HEK293 (cell line): ENCODE results near the gene ADCY3.

ENCODE experiments used
- CTCF ChIP-seq: fragments of 450-650 bp; formaldehyde crosslinking; IDR thresholded peaks from 2 replicates; pipeline ENCODE4 v1.5.1; 2016; ENCODE audit warnings: missing biosample characterization, missing genetic modification characterization
- SETDB1 ChIP-seq: IDR thresholded peaks from one replicate; pipeline ENCODE4 v1.6.1; 2017; ENCODE audit warnings: mild to moderate bottlenecking, low read length, moderate library complexity, mixed read lengths; ENCODE audit not compliant: insufficient read length
- ZBTB44 ChIP-seq: fragments of 450-650 bp; IDR thresholded peaks from 2 replicates; pipeline ENCODE4 v1.5.1; 2018; ENCODE audit warnings: missing biosample characterization, mild to moderate bottlenecking, missing genetic modification characterization
- ZNF2 ChIP-seq: fragments of 450-650 bp; formaldehyde crosslinking; IDR thresholded peaks from 2 replicates; pipeline ENCODE4 v1.5.1; 2016; ENCODE audit warnings: missing biosample characterization, missing genetic modification characterization

GRCh38 chr2:24961903-24962302 is 41.9 kb upstream of the ADCY3 start:
- TF ChIP-seq CTCF (tag by site-specific recombination) = no peak
- no peak for TF ChIP-seq SETDB1
- TF ChIP-seq ZNF2 (tag by site-specific recombination) = no peak
- no peak for TF ChIP-seq ZBTB44 (tag by site-specific recombination)
